PC-3 (cell line): ENCODE data around the gene CYP2R1. TPM values are rescaled to one million over a fixed set of nuclear protein-coding genes. Genes with fewer than 3 reads are reported as not detected.

ENCODE experiments used
- ATAC-seq: fragments of 200-7000 bp; cut with Tn5 transposase; 2 replicates; pipeline ENCODE4 v1.9.1; 2020; ENCODE audit warnings: mild to moderate bottlenecking, moderate library complexity
- BruUV-seq: library from RNA; stranded (reverse); fragments of 400-500 nt; replicated peaks from 2 replicates; lab custom pipeline; 2021; lab: Mats Ljungman, UMichigan
- CTCF ChIA-PET: fragments of 300-600 bp; sonication (Branson Sonifier 250); formaldehyde crosslinking; loops from one replicate; lab custom pipeline; 2022; ENCODE audit warnings: antibody characterized with exemption; lab: Charles Lee
- POLR2A ChIA-PET: fragments of 300-600 bp; sonication (Branson Sonifier 250); formaldehyde crosslinking; loops from one replicate; lab custom pipeline; 2022; ENCODE audit warnings: antibody characterized with exemption; ENCODE audit not compliant: unreplicated experiment; lab: Charles Lee
- DNase-seq: peaks from one replicate; pipeline ENCODE4 v3.0.0-alpha.2; 2015
- H2AFZ ChIP-seq: fragments of 300-600 bp; sonication (generic); 2 replicates; pipeline ENCODE4 v1.6.0; 2016; ENCODE audit warnings: antibody characterized with exemption, low read length
- H3F3A ChIP-seq: fragments of 300-600 bp; sonication (generic); one replicate; pipeline ENCODE4 v1.6.0; 2017; ENCODE audit warnings: antibody characterized with exemption, low read length, control low read depth, mild to moderate bottlenecking; ENCODE audit not compliant: unreplicated experiment
- H3K27ac ChIP-seq: fragments of 300-600 bp; sonication (generic); 2 replicates; pipeline ENCODE4 v1.5.1; 2016; ENCODE audit warnings: mild to moderate bottlenecking, low read length
- H3K27me3 ChIP-seq: fragments of 300-600 bp; sonication (generic); 2 replicates; pipeline ENCODE4 v1.6.1; 2016; ENCODE audit warnings: low read length, mixed read lengths
- H3K36me3 ChIP-seq: fragments of 300-600 bp; sonication (generic); 2 replicates; pipeline ENCODE4 v1.6.1; 2016; ENCODE audit warnings: low read depth, mixed run types, low read length, mixed read lengths
- H3K4me1 ChIP-seq: fragments of 300-600 bp; sonication (generic); 2 replicates; pipeline ENCODE4 v1.5.1; 2016; ENCODE audit warnings: low read length; ENCODE audit not compliant: insufficient read depth
- H3K4me2 ChIP-seq: fragments of 300-600 bp; sonication (generic); 2 replicates; pipeline ENCODE4 v1.6.0; 2016; ENCODE audit warnings: low read length
- H3K4me3 ChIP-seq: fragments of 300-600 bp; sonication (generic); 2 replicates; pipeline ENCODE4 v1.5.1; 2016; ENCODE audit warnings: mild to moderate bottlenecking, low read length, mixed read lengths
- H3K79me2 ChIP-seq: fragments of 300-600 bp; sonication (generic); 2 replicates; pipeline ENCODE4 v1.6.1; 2017; ENCODE audit warnings: low read length, mixed read lengths
- H3K9ac ChIP-seq: fragments of 300-600 bp; sonication (generic); 2 replicates; pipeline ENCODE4 v1.6.0; 2016; ENCODE audit warnings: mild to moderate bottlenecking, low read length
- H3K9me2 ChIP-seq: fragments of 300-600 bp; sonication (generic); replicated peaks from 2 replicates; pipeline ENCODE4 v1.6.1; 2016; ENCODE audit warnings: mixed run types, low read length, mixed read lengths
- H3K9me3 ChIP-seq: fragments of 300-600 bp; sonication (generic); 2 replicates; pipeline ENCODE4 v1.6.1; 2016; ENCODE audit warnings: low read length, mixed read lengths
- H4K20me1 ChIP-seq: fragments of 300-600 bp; sonication (generic); 2 replicates; pipeline ENCODE4 v1.6.1; 2016; ENCODE audit warnings: low read length, mixed read lengths
- EZH2 ChIP-seq: fragments of 300-600 bp; sonication (generic); IDR thresholded peaks from one replicate; pipeline ENCODE4 v1.6.1; 2017; ENCODE audit warnings: antibody characterized with exemption, mild to moderate bottlenecking, low read length; ENCODE audit not compliant: unreplicated experiment
- EZH2phosphoT487 ChIP-seq: fragments of 300-600 bp; sonication (generic); IDR thresholded peaks from 2 replicates; pipeline ENCODE4 v1.6.1; 2018; ENCODE audit warnings: mild to moderate bottlenecking, antibody characterized with exemption, low read length, borderline replicate concordance
- intact Hi-C: fragments of 100-400 bp; cut with micrococcal nuclease; formaldehyde crosslinking; loops from 2 replicates; pipeline ENCODE4 v1.9.0; 2023
- total RNA-seq: library from RNA; depleted of rRNA; stranded (reverse); fragments of >200 nt; gene quantifications from 2 replicates; pipeline ENCODE4 v1.2.3, GENCODE V29; 2014
- TF ChIP-seq, protein P1 (sequence below): fragments of 300-600 bp; sonication (generic); conservative IDR thresholded peaks from 2 replicates; pipeline ENCODE4 v1.5.1; 2017; ENCODE audit warnings: antibody characterized with exemption, low read depth, mild to moderate bottlenecking, low read length

Gene CYP2R1
- total RNA-seq, 1 experiment from 2014 or later = 7.5 TPM

DNA sequence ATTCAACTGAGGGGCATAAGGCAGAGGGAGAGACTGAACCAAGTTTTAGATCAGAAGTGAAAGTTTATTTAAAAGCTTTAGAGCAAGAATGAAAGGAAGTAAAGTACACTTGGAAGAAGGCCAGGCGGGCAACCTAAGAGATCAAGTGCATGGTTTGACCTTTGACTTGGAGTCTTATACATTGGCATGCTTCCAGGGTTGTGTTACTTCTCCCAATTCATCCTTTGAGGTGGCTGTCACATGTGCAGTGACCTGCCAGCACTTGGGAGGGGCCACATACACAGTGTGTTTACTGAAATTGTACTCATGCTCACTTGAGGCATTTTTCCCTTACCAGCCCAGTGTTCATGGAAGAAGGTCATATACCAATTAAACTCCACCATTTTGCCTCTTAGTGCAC, 30.4 kb downstream of the CYP2R1 start:
- H3K27ac ChIP-seq = no peak overlapping the region
- peaks cover 10% of the 10 kb centered on the region; the same call in 1 of the 2 replicates for H3K27me3 ChIP-seq
- TF ChIP-seq, protein P1, sequence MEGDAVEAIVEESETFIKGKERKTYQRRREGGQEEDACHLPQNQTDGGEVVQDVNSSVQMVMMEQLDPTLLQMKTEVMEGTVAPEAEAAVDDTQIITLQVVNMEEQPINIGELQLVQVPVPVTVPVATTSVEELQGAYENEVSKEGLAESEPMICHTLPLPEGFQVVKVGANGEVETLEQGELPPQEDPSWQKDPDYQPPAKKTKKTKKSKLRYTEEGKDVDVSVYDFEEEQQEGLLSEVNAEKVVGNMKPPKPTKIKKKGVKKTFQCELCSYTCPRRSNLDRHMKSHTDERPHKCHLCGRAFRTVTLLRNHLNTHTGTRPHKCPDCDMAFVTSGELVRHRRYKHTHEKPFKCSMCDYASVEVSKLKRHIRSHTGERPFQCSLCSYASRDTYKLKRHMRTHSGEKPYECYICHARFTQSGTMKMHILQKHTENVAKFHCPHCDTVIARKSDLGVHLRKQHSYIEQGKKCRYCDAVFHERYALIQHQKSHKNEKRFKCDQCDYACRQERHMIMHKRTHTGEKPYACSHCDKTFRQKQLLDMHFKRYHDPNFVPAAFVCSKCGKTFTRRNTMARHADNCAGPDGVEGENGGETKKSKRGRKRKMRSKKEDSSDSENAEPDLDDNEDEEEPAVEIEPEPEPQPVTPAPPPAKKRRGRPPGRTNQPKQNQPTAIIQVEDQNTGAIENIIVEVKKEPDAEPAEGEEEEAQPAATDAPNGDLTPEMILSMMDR = no peak
- TF ChIP-seq EZH2 (no peak), EZH2phosphoT487 (no peak)
- no peak for ATAC-seq
- no peak overlapping the region for H2AFZ ChIP-seq
- no peaks in the 10 kb centered on the region for H3K36me3 ChIP-seq
- no peak overlapping the region for H3K4me3 ChIP-seq
- no peak for DNase-seq
- no peak overlapping the region for H3K9ac ChIP-seq
- no peak overlapping the region for H3K4me2 ChIP-seq
- POLR2A ChIA-PET = no interaction called here
- H3K9me3 ChIP-seq = no peaks in the 10 kb centered on the region
- no TSS peak for BruUV-seq
- H3K4me1 ChIP-seq = no peaks in the 10 kb centered on the region
- no peaks in the 10 kb centered on the region for H3K79me2 ChIP-seq
- no peaks in the 10 kb centered on the region for H3K9me2 ChIP-seq
- no peaks in the 10 kb centered on the region for H4K20me1 ChIP-seq
- CTCF ChIA-PET = no interaction called here
- intact Hi-C loops = no loop called here
- no peaks in the 10 kb centered on the region for H3F3A ChIP-seq

DNA sequence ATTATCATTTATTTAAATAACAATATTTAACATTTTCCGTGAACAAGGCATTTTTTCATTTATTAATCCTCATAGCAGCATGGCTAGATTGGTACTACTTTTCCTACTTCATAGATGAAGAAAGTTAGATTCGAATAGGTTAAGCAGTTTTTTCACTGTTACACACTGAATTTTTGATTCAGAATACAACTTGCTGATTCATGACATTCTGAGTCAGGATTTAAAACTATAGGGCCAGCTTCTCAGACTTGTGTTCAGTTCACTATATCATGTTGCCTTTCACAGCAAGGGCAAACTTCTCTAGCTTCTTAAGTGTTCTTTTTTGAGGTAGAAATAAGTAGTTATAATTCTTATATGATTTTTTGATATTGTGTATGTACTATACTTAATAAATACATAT, 31.5 kb downstream of the CYP2R1 start:
- Histone ChIP-seq H3K27ac (no peak overlapping the region), H4K20me1 (no peaks in the 10 kb centered on the region), H3K4me2 (no peak overlapping the region), H3K79me2 (no peaks in the 10 kb centered on the region), H3K9me2 (no peaks in the 10 kb centered on the region), H3K4me3 (no peak overlapping the region), H3K9ac (no peak overlapping the region), H3K4me1 (no peaks in the 10 kb centered on the region), H2AFZ (no peak overlapping the region), H3K27me3 (peaks cover 18% of the 10 kb centered on the region; the same call in 1 of the 2 replicates), H3K9me3 (no peaks in the 10 kb centered on the region), H3F3A (no peaks in the 10 kb centered on the region), H3K36me3 (no peaks in the 10 kb centered on the region)
- no peak for ATAC-seq
- CTCF ChIA-PET = no interaction called here
- TF ChIP-seq, protein P1 = no peak
- TF ChIP-seq EZH2 (no peak), EZH2phosphoT487 (no peak)
- POLR2A ChIA-PET = no interaction called here
- intact Hi-C loops = no loop called here
- no peak for DNase-seq
- BruUV-seq = no TSS peak

DNA sequence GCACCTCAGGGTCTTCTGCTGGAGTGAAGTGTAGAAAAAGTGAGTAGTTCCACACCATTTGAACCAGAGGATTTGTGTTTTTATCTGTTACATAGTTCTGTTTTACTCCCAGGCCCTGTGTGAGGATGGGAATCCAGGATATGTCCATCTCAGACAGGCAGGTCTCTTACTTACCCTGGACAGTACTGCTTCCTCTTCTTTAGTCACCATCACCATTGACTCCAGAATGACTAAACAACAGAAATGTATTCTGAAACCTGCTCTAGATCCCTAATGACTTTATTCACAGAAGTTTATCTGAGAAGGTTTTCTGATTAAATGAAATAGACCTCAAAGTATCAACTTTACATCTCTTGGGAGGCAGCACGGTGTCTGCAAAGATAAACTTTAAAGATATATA, 33.6 kb downstream of the CYP2R1 start:
- no TSS peak for BruUV-seq
- ATAC-seq = no peak
- no peak overlapping the region for H3K9ac ChIP-seq
- H3K79me2 ChIP-seq = no peaks in the 10 kb centered on the region
- H3K9me2 ChIP-seq = no peaks in the 10 kb centered on the region
- TF ChIP-seq EZH2 (no peak), EZH2phosphoT487 (no peak)
- TF ChIP-seq, protein P1 = no peak
- no peak overlapping the region for H3K27ac ChIP-seq
- H3K4me3 ChIP-seq = no peak overlapping the region
- H3K4me2 ChIP-seq = no peak overlapping the region
- no peaks in the 10 kb centered on the region for H4K20me1 ChIP-seq
- no peaks in the 10 kb centered on the region for H3K4me1 ChIP-seq
- DNase-seq = no peak
- no peaks in the 10 kb centered on the region for H3F3A ChIP-seq
- intact Hi-C loops = no loop called here
- H3K36me3 ChIP-seq = no peaks in the 10 kb centered on the region
- no peak overlapping the region for H2AFZ ChIP-seq
- POLR2A ChIA-PET = no interaction called here
- peaks cover 21% of the 10 kb centered on the region; the same call in 1 of the 2 replicates for H3K27me3 ChIP-seq
- CTCF ChIA-PET = no interaction called here
- H3K9me3 ChIP-seq = no peaks in the 10 kb centered on the region
